Heart left ventricle (tissue), 16 donors: ENCODE measurements around the gene CD276. TPM values are rescaled to one million over a fixed set of nuclear protein-coding genes. Genes with fewer than 3 reads are reported as not detected.

Experiments
- ATAC-seq, 4 donors: fragments of 200-7000 bp; cut with Tn5 transposase; one replicate each; pipeline ENCODE4 v1.9.1; 2020 to 2022; ENCODE audit warnings: moderate library complexity in 4 of 4, mild to moderate bottlenecking in 3 of 4, moderate number of reproducible peaks in 1 of 4
- DNase-seq, 5 donors: peaks; one replicate each; pipeline ENCODE4 v3.0.0-alpha.2; 2020
- H3K27ac ChIP-seq, 12 donors: fragments of 200-600 bp; sonication (generic) in 4 of 12; one replicate each; pipeline versions ENCODE4 v1.5.0 to v1.8.0; 2016 to 2022; ENCODE audit warnings: mild to moderate bottlenecking in 2 of 12
- H3K27me3 ChIP-seq, 9 donors: fragments of 200-600 bp; sonication (generic) in 2 of 9; one replicate each; pipeline versions ENCODE4 v1.5.1 to v1.8.0; 2016 to 2022; ENCODE audit warnings: mild to moderate bottlenecking in 3 of 9
- H3K36me3 ChIP-seq, 9 donors: fragments of 200-600 bp; sonication (generic) in 2 of 9; one replicate each; pipeline versions ENCODE4 v1.5.0 to v1.8.0; 2018 to 2022; ENCODE audit warnings: mild to moderate bottlenecking in 2 of 9
- H3K4me1 ChIP-seq, 12 donors: fragments of 200-600 bp; sonication (generic) in 4 of 12; one replicate each; pipeline versions ENCODE4 v1.5.0 to v1.8.0; 2016 to 2022; ENCODE audit warnings: mild to moderate bottlenecking in 3 of 12
- H3K4me3 ChIP-seq, 12 donors: fragments of 200-600 bp; sonication (generic) in 4 of 12; one replicate each; pipeline versions ENCODE4 v1.5.0 to v1.8.0; 2017 to 2022; ENCODE audit warnings: mild to moderate bottlenecking in 9 of 12, moderate library complexity in 4 of 12
- H3K9me3 ChIP-seq, 12 donors: fragments of 200-600 bp; sonication (generic) in 4 of 12; one replicate each; pipeline versions ENCODE4 v1.5.0 to v1.8.0; 2016 to 2022; ENCODE audit warnings: mild to moderate bottlenecking in 1 of 12
- CTCF ChIP-seq, 12 donors: fragments of 200-600 bp; sonication (generic) in 4 of 12; IDR thresholded peaks; one replicate each; pipeline versions ENCODE4 v1.5.0 to v1.8.0; 2018 to 2022; ENCODE audit warnings: antibody characterized with exemption in 12 of 12, mild to moderate bottlenecking in 5 of 12
- POLR2A ChIP-seq, 2 donors: fragments of 450-650 bp; IDR thresholded peaks; one replicate each; pipeline ENCODE4 v1.6.1; 2017; ENCODE audit warnings: antibody characterized with exemption in 2 of 2, mild to moderate bottlenecking in 2 of 2, moderate library complexity in 2 of 2
- WGBS, 4 donors: extraction: QIAGEN DNeasy Blood & Tissue Kit in 2 of 4; methylation state at CpG; one replicate each; pipeline versions ENCODE4 v1.1.5 to v1.1.7; 2013 to 2018; 5-methylcytosine and 5-hydroxymethylcytosine counted together
- intact Hi-C, 10 donors: fragments of 100-400 bp; cut with DNase I; formaldehyde crosslinking; loops; one replicate each; pipeline versions ENCODE4 v1.11.1 to v1.14.2; 2022
- polyA plus RNA-seq, 2 donors: library from polyadenylated mRNA; stranded (reverse); fragments of 200-250 nt; gene quantifications; one replicate each; pipeline ENCODE4 v1.2.3, GENCODE V29; 2013
- total RNA-seq, 9 donors: library from RNA; depleted of rRNA in 2 of 9; stranded (reverse); fragments of >200 nt in 2 of 9; fragmentation: NEBNext Ultra II Directional in 3 of 9; extraction: Animal tissue kit (Norgen Biotek cat#: 25700) in 3 of 9; gene quantifications; one replicate each; pipeline versions ENCODE4 v1.1.0 to v1.2.4, GENCODE V29; 2016 to 2023
- donor health status: ischemic (EF 13 %, LVEDD 7.1; RV severe dilation, severe dysfunction).
- donor health status: healthy with polysubstance abuse.
- donor health status: DM: no; HTN: yes; CAD: no.
- donor health status: DM: no; HTN: no; CAD: no.
- donor health status: ischemic (EF 25% LVEDD 6.9; RV normal size, moderate dysfunction).
- donor health status: ischemic (EF 25% LVEDD 5.7; RV mildly dilated, moderate dysfunction).
- donor health status: healthy.
- donor health status: DM: yes; HTN: yes; CAD: no.
- donor health status: ischemic (EF 35%, LVEDD 5.7; RV mildly dilated, moderate dysfunction).
- donor health status: nonischemic (EF 11% LVEDD 7.7; RV severe dilation, severe dysfunction).
- donor health status: DM: yes; HTN: yes; CAD: no.
- donor health status: PGD.
- donor health status: ischemic (EF 29% LVEDD 5.4; RV normal size, mild dysfunction).
- donor health status: nonischemic (EF 23%, LVEDD 6.1; RV moderate dilation, normal function).

The CD276 gene
- total and polyA plus RNA-seq, 11 donors, result 29.1 to 127 (median 53.3) TPM

DNA sequence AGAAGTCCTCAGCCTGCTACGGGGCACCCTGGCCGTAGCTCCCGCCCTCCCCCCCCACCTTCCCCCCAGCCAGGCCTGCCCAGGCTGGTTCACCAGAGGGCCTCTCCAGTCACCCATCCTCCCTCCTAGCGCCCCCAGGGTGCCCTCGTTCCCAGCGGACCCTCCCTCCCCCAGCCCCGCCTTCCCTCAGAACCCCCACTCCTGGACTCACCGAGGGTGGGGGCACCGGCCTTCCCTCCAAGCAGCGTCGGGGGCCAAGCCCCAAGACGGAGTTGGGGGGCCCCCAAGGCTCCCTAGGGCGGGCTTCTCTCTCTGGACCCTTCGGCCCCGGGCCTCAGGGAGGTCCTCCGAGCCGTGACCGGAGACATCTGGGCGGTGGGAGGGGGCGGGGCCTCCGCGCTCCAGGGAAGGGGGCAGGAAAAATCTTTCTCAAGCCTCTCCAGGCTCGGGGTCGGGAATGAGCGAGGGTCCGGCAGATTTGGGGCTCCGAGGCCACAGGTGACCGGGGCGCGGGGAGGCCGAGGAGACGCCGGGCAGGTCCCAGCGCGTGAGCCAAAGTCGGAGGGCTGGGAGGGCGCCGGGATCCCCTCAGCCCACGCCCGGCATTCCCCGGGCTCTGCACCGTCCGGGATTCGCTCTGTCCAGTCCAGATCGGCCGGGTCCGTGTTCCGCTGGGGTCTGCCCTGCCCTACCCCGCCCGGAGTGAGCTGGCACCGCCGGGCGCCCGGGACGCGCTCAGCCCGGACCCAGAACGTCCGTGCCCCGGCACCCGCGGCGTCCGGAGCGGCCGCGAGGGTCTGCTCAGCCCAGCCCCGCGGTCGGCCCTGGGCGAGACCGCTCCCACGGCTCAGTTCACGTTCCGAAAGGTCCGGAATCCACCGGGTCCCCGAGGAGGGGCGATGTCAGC is 68.0 kb downstream of the CD276 start:
- ATAC-seq, result peak in 3 of 4 donors; percentile 29 to 49 (median 33)
- peak overlapping the region; percentile 57 to 92 (median 70) for H3K4me3 ChIP-seq
- peak in 1 of 5 donors; percentile 65 for DNase-seq
- H3K9me3 ChIP-seq, result no peaks in the 10 kb centered on the region
- no peaks in the 10 kb centered on the region for H3K36me3 ChIP-seq
- H3K27ac ChIP-seq, result peak overlapping the region in 10 of 12 donors; percentile 26 to 80 (median 56)
- peaks cover 0 to 40% (median 7%) of the 10 kb centered on the region in 9 donors for H3K27me3 ChIP-seq
- intact Hi-C loops, result loop anchor here in 1 of 10 donors (5.0 kb wide), 1 partner anchor 120 kb away; the partner anchor contains the start of gene TBC1D21
- H3K4me1 ChIP-seq, result peaks cover 0 to 31% (median 6%) of the 10 kb centered on the region in 12 donors
- WGBS, 4 donors, result 1 to 2% (median 1%) methylated on average over 34 to 79 of the region's 79 CpGs
- no peak for TF ChIP-seq POLR2A (IDR thresholded peaks at IDR 0.05)
- no peak for TF ChIP-seq CTCF (IDR thresholded peaks at IDR 0.05)

- Histone ChIP-seq H3K27ac (peak overlapping the region in 9 of 12 donors; percentile 26 to 80 (median 57)), H3K9me3 (no peaks in the 10 kb centered on the region), H3K4me1 (peaks cover 0 to 33% (median 7%) of the 10 kb centered on the region in 12 donors), H3K27me3 (peaks cover 0 to 43% (median 7%) of the 10 kb centered on the region in 9 donors), H3K4me3 (peak overlapping the region; percentile 57 to 92 (median 70)), H3K36me3 (no peaks in the 10 kb centered on the region)
- ATAC-seq (peak in 3 of 4 donors; percentile 8 to 53 (median 23)), DNase-seq (no peak)
- WGBS, 4 donors, result 0 to 1% (median 1%) methylated on average over 25 to 55 of the region's 56 CpGs
- intact Hi-C loops, result loop anchor here in 1 of 10 donors (5.0 kb wide), 1 partner anchor 120 kb away; the partner anchor contains the start of gene TBC1D21
- TF ChIP-seq POLR2A (IDR thresholded peaks at IDR 0.05), result no peak
- no peak for TF ChIP-seq CTCF (IDR thresholded peaks at IDR 0.05)
Measured at GRCh38 chr15:73752806-73753193, 68.6 kb downstream of the CD276 start.

DNA sequence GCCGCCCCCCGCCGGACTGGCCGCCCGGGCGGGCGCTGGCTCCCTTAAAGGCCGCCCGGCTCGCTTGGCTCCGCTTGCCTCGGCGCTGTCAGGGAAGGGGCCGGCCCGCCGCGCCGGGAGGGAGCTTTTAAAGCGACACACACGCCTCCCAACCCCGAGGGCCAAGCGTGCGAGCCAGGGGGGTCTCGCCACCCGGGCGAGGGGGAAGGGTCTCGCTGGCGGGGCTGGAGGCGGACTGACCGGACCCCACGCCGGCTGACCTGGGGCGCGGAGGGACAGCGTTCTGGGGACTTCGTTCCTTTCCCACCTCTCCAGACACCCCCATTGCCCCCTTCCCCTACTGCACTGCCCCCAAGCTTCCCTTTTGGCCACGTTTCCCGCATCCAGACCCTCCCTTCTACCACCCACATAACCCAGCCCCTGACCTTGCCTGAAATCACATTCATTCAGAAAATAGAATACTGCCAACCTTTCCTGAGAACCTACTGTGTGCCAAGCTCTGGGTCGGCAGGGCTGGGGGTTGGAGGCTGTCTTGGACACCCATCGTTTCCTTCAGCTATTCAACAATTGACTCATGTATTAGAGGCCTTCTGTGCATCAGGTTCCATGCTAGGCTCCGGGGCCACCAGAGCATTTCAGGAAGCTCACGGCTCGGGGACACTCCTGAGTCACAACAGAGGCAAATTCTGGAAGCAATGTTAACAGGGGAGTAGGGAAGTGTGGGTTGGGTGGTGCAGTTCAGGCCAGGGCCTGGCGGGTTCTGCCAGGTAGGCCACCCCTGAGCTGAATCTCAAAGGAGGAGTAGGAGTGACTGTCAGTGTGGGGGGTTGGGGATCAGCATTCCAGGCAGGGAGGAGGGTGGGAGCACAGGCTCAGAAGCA is 69.3 kb downstream of the CD276 start, which contains the start of gene INSYN1:
Gene INSYN1 (minus strand): TSS at position 102 of the 881 bp plus-strand sequence. CDS start 2,221 bp downstream, outside the sequence.
- Histone ChIP-seq H3K4me3 (peak within 1 kb of the TSS; percentile 57 to 92 (median 70)), H3K4me1 (peaks cover 0 to 40% (median 10%) of the 10 kb centered on the region in 12 donors), H3K27ac (peak within 1 kb of the TSS in 10 of 12 donors; percentile 40 to 80 (median 56)), H3K36me3 (no peaks in the 10 kb centered on the region), H3K27me3 (peaks cover 0 to 43% (median 7%) of the 10 kb centered on the region in 9 donors), H3K9me3 (no peaks in the 10 kb centered on the region)
- WGBS, 4 donors, result 11 to 32% (median 13%) methylated on average over 13 to 44 of the region's 44 CpGs
- ATAC-seq (peak in 3 of 4 donors; percentile 73 to 79 (median 75)), DNase-seq (peak; percentile 65 to 79 (median 68))
- TF ChIP-seq CTCF (IDR thresholded peaks at IDR 0.05) (no peak), POLR2A (IDR thresholded peaks at IDR 0.05) (no peak)
- intact Hi-C loops, result loop anchor here in 1 of 10 donors (5.0 kb wide), 1 partner anchor 119 kb away; the partner anchor contains the start of gene TBC1D21
